T-cell (primary cell): ENCODE results near the gene KDM6A. TPM values are rescaled to one million over a fixed set of nuclear protein-coding genes. Genes with fewer than 3 reads are reported as not detected.
A peak's percentile ranks its signal among the peaks of the same experiment; 100 is the strongest.
"Not testable (repeated sequence)": the region's sequence is repeated elsewhere in the genome, so short reads cannot be mapped to it uniquely, and the experiment has no call there.

Experiments used
- ATAC-seq, 4 experiments: fragments of 200-7000 bp in 3 of 4; fragments of 150-1000 bp in 1 of 4; cut with Tn5 transposase; replicated peaks in 1 of 4; 1 replicate in 3 of 4; 2 replicates in 1 of 4; pipeline ENCODE4 v1.10.0; 2021; ENCODE audit warnings: moderate library complexity in 3 of 4, mild to moderate bottlenecking in 2 of 4, moderate number of reproducible peaks in 1 of 4
- CTCF ChIA-PET, 2 donors: fragments of 300-600 bp; sonication (Branson Sonifier 250); formaldehyde crosslinking; loops; one replicate each; lab custom pipeline; 2022; ENCODE audit warnings: antibody characterized with exemption in 2 of 2; lab: Charles Lee
- POLR2A ChIA-PET, 2 donors: fragments of 300-600 bp; sonication (Branson Sonifier 250); formaldehyde crosslinking; loops; one replicate each; lab custom pipeline; 2022; ENCODE audit warnings: antibody characterized with exemption in 2 of 2; lab: Charles Lee
- DNase-seq, 35 experiments: peaks; one replicate each; pipeline versions ENCODE4 v3.0.0 to v3.0.0-alpha.2; 2013 to 2023
- H3K27ac ChIP-seq: one replicate; pipeline ENCODE4 v1.5.1; 2013; ENCODE audit warnings: low read length
- H3K27me3 ChIP-seq, 2 experiments: replicated peaks in 1 of 2; 1 replicate in 1 of 2; 2 replicates in 1 of 2; pipeline versions ENCODE4 v1.6.1 to v1.7.0; 2013; ENCODE audit warnings: low read length in 1 of 2, mixed read lengths in 1 of 2; ENCODE audit not compliant: control insufficient read depth in 2 of 2, insufficient read depth in 2 of 2; ENCODE audit errors: extremely low read depth in 1 of 2
- H3K36me3 ChIP-seq, 2 donors: 1 replicate in 1 of 2; 2 replicates in 1 of 2; pipeline versions ENCODE4 v1.6.1 to v1.7.0; 2013; ENCODE audit warnings: low read length in 1 of 2; ENCODE audit not compliant: control insufficient read depth in 2 of 2, insufficient read depth in 1 of 2; ENCODE audit errors: extremely low read depth in 1 of 2
- H3K4me1 ChIP-seq, 2 experiments: 1 replicate in 1 of 2; 2 replicates in 1 of 2; pipeline versions ENCODE4 v1.6.1 to v1.7.0; 2013; ENCODE audit warnings: low read length in 2 of 2, mixed read lengths in 1 of 2; ENCODE audit not compliant: insufficient read depth in 2 of 2, control insufficient read depth in 1 of 2; ENCODE audit errors: extremely low read depth in 1 of 2
- H3K4me3 ChIP-seq, 2 donors: 1 replicate in 1 of 2; 2 replicates in 1 of 2; pipeline versions ENCODE4 v1.5.1 to v1.7.0; 2013; ENCODE audit warnings: mild to moderate bottlenecking in 2 of 2, low read length in 1 of 2, moderate library complexity in 1 of 2; ENCODE audit not compliant: control insufficient read depth in 1 of 2; ENCODE audit errors: extremely low read depth in 1 of 2
- H3K9me3 ChIP-seq: 2 replicates; pipeline ENCODE4 v1.7.0; 2013
- H3K27ac Mint-ChIP-seq, 2 donors: one replicate each; pipeline ENCODE4 v1.8.0; 2020 to 2021; ENCODE audit warnings: mild to moderate bottlenecking in 2 of 2, mixed read lengths in 2 of 2
- H3K27me3 Mint-ChIP-seq, 2 donors: one replicate each; pipeline ENCODE4 v1.8.0; 2021 to 2022; ENCODE audit warnings: mixed read lengths in 2 of 2
- H3K36me3 Mint-ChIP-seq: one replicate; pipeline ENCODE4 v1.8.0; 2021; ENCODE audit warnings: mixed read lengths
- H3K4me1 Mint-ChIP-seq, 3 donors: one replicate each; pipeline ENCODE4 v1.8.0; 2020 to 2022; ENCODE audit warnings: mixed read lengths in 3 of 3, mild to moderate bottlenecking in 1 of 3
- H3K4me3 Mint-ChIP-seq, 3 donors: one replicate each; pipeline ENCODE4 v1.8.0; 2020 to 2022; ENCODE audit warnings: mild to moderate bottlenecking in 3 of 3, mixed read lengths in 3 of 3, moderate library complexity in 3 of 3
- H3K9me3 Mint-ChIP-seq, 3 donors: one replicate each; pipeline ENCODE4 v1.8.0; 2020 to 2022; ENCODE audit warnings: mixed read lengths in 3 of 3
- WGBS: methylation state at CpG from one replicate; pipeline ENCODE4 v1.1.5; 2013; ENCODE audit warnings: missing lambda C conversion rate; ENCODE audit not compliant: insufficient coverage; 5-methylcytosine and 5-hydroxymethylcytosine counted together
- total RNA-seq, 35 experiments: library from RNA in 6 of 35; stranded (reverse) in 6 of 35; fragments of 120-200 nt in 1 of 35; gene quantifications; one replicate each; pipeline versions ENCODE4 v1.2.1 to v1.2.4 and lab custom pipeline; 2013 to 2026

KDM6A gene
- total RNA-seq, 5 donors from 2014 or later (not counting 1 experiment from before 2014, with no cell fraction given), result 37.1 to 97.3 (median 55.7) TPM

- POLR2A ChIA-PET, result no interaction called here
- DNase-seq (no peak), ATAC-seq (no peak)
- H3K4me3 ChIP-seq, result no peak overlapping the region
- Mint-ChIP-seq H3K27ac (no peak overlapping the region), H3K4me3 (no peak overlapping the region), H3K36me3 (peaks cover 12% of the 10 kb centered on the region), H3K4me1 (peaks cover 70 to 90% (median 83%) of the 10 kb centered on the region in 3 donors), H3K27me3 (no peaks in the 10 kb centered on the region), H3K9me3 (peaks cover 0 to 2% (median 0%) of the 10 kb centered on the region in 3 donors)
- no peaks in the 10 kb centered on the region for H3K36me3 ChIP-seq
- CTCF ChIA-PET, result no interaction called here
- WGBS, result no CpG with 5 or more reads among the region's 5 CpGs
- H3K4me1 ChIP-seq, result peaks cover 4 to 12% of the 10 kb centered on the region in 2 experiments
- H3K27ac ChIP-seq, result no peak overlapping the region
- no peaks in the 10 kb centered on the region for H3K27me3 ChIP-seq
- H3K9me3 ChIP-seq, result no peaks in the 10 kb centered on the region
Measured at GRCh38 chrX:44935640-44936039, 62.7 kb downstream of the KDM6A start.

GRCh38 chrX:44937606-44938005 lies 64.6 kb downstream of the KDM6A start:
- ChIA-PET CTCF (interaction anchor here in 1 of 2 donors (0.7 kb wide), 1 partner anchor 1128 kb away, joined by 3 read pairs; no protein-coding TSS in a partner anchor), POLR2A (no interaction called here)
- Mint-ChIP-seq H3K27ac (peak overlapping the region in 1 of 2 donors; percentile 41), H3K27me3 (no peaks in the 10 kb centered on the region), H3K4me1 (peaks cover 63 to 78% (median 70%) of the 10 kb centered on the region in 3 donors), H3K9me3 (peaks cover 2 to 3% (median 3%) of the 10 kb centered on the region in 3 donors), H3K36me3 (peaks cover 12% of the 10 kb centered on the region), H3K4me3 (peak overlapping the region in 2 of 3 donors; percentile 25 to 55)
- no peak overlapping the region for H3K4me3 ChIP-seq
- no peaks in the 10 kb centered on the region for H3K36me3 ChIP-seq
- DNase-seq (no peak), ATAC-seq (peak in 1 of 4 experiments; percentile 26)
- H3K4me1 ChIP-seq, result peaks cover 4 to 6% of the 10 kb centered on the region in 2 experiments
- no peaks in the 10 kb centered on the region for H3K9me3 ChIP-seq
- no peaks in the 10 kb centered on the region for H3K27me3 ChIP-seq
- no CpG with 5 or more reads among the region's 2 CpGs for WGBS
- no peak overlapping the region for H3K27ac ChIP-seq

GRCh38 chrX:44938111-44938510 lies 65.1 kb downstream of the KDM6A start:
- H3K4me1 ChIP-seq, result peaks cover 4 to 6% of the 10 kb centered on the region in 2 experiments
- CTCF ChIA-PET, result interaction anchor here in 1 of 2 donors (0.7 kb wide), 1 partner anchor 1129 kb away, joined by 3 read pairs; no protein-coding TSS in a partner anchor
- H3K27ac ChIP-seq, result no peak overlapping the region
- DNase-seq (no peak), ATAC-seq (peak in 2 of 4 experiments; percentile 31 to 32)
- H3K4me3 ChIP-seq, result no peak overlapping the region
- peak overlapping the region; percentile 36 to 46 for H3K27ac Mint-ChIP-seq
- no peaks in the 10 kb centered on the region for H3K9me3 ChIP-seq
- no CpG with 5 or more reads among the region's 4 CpGs for WGBS
- peaks cover 2 to 3% (median 3%) of the 10 kb centered on the region in 3 donors for H3K9me3 Mint-ChIP-seq
- POLR2A ChIA-PET, result no interaction called here
- no peaks in the 10 kb centered on the region for H3K27me3 ChIP-seq
- peaks cover 12% of the 10 kb centered on the region for H3K36me3 Mint-ChIP-seq
- H3K27me3 Mint-ChIP-seq, result no peaks in the 10 kb centered on the region
- peaks cover 63 to 76% (median 70%) of the 10 kb centered on the region in 3 donors for H3K4me1 Mint-ChIP-seq
- H3K36me3 ChIP-seq, result no peaks in the 10 kb centered on the region
- H3K4me3 Mint-ChIP-seq, result peak overlapping the region in 2 of 3 donors; percentile 8 to 55

- H3K27me3 Mint-ChIP-seq, H3K9me3 ChIP-seq, H3K27me3 ChIP-seq, H3K4me3 Mint-ChIP-seq, H3K4me1 ChIP-seq, H3K27ac ChIP-seq, H3K4me3 ChIP-seq, DNase-seq, ATAC-seq, H3K27ac Mint-ChIP-seq, POLR2A ChIA-PET, H3K36me3 ChIP-seq: not testable (repeated sequence)
- 98% methylated on average over 7 of the region's 12 CpGs for WGBS
- Mint-ChIP-seq H3K9me3 (peaks cover 3 to 15% (median 7%) of the 10 kb centered on the region in 3 donors), H3K36me3 (peaks cover 24% of the 10 kb centered on the region), H3K4me1 (peaks cover 41 to 52% (median 51%) of the 10 kb centered on the region in 3 donors)
- CTCF ChIA-PET, result interaction anchor here in 1 of 2 donors (1.2 kb wide), 1 partner anchor 42 kb away, joined by 3 read pairs; no protein-coding TSS in a partner anchor
Measured at GRCh38 chrX:44940541-44940940, 67.6 kb downstream of the KDM6A start.

GRCh38 chrX:44943007-44943406 lies 70.0 kb downstream of the KDM6A start:
- no peak overlapping the region for H3K27ac Mint-ChIP-seq
- no peak overlapping the region for H3K4me3 Mint-ChIP-seq
- no peak for ATAC-seq
- H3K27ac ChIP-seq, result no peak overlapping the region
- H3K9me3 Mint-ChIP-seq, result peaks cover 3 to 15% (median 7%) of the 10 kb centered on the region in 3 donors
- no peak for DNase-seq
- ChIA-PET CTCF (no interaction called here), POLR2A (no interaction called here)
- no peaks in the 10 kb centered on the region for H3K27me3 ChIP-seq
- no CpG with 5 or more reads among the region's 3 CpGs for WGBS
- H3K4me1 ChIP-seq, result peaks cover 0 to 2% of the 10 kb centered on the region in 2 experiments
- peaks cover 24% of the 10 kb centered on the region for H3K36me3 Mint-ChIP-seq
- no peaks in the 10 kb centered on the region for H3K27me3 Mint-ChIP-seq
- no peaks in the 10 kb centered on the region for H3K36me3 ChIP-seq
- H3K4me1 Mint-ChIP-seq, result peaks cover 27 to 45% (median 39%) of the 10 kb centered on the region in 3 donors
- H3K9me3 ChIP-seq, result peaks cover 3% of the 10 kb centered on the region
- H3K4me3 ChIP-seq, result no peak overlapping the region

GRCh38 chrX:44944894-44945293 lies 71.9 kb downstream of the KDM6A start:
- DNase-seq (no peak), ATAC-seq (no peak)
- Mint-ChIP-seq H3K36me3 (peaks cover 15% of the 10 kb centered on the region), H3K27me3 (no peaks in the 10 kb centered on the region), H3K4me1 (peaks cover 21 to 41% (median 34%) of the 10 kb centered on the region in 3 donors), H3K4me3 (no peak overlapping the region), H3K27ac (no peak overlapping the region), H3K9me3 (peaks cover 3 to 15% (median 7%) of the 10 kb centered on the region in 3 donors)
- WGBS, result no CpG with 5 or more reads among the region's 1 CpG
- H3K27ac ChIP-seq, result no peak overlapping the region
- ChIA-PET POLR2A (no interaction called here), CTCF (interaction anchor here in 1 of 2 donors (0.6 to 1.3 kb wide), 2 partner anchors 48 to 51 kb away, joined by 3 to 4 read pairs; no protein-coding TSS in a partner anchor)
- no peak overlapping the region for H3K4me3 ChIP-seq
- H3K9me3 ChIP-seq, result peaks cover 3% of the 10 kb centered on the region
- H3K36me3 ChIP-seq, result no peaks in the 10 kb centered on the region
- H3K27me3 ChIP-seq, result no peaks in the 10 kb centered on the region
- H3K4me1 ChIP-seq, result no peaks in the 10 kb centered on the region
